Epithelial cell of prostate (primary cell): ENCODE data around the gene ZNF605.
"Not testable (repeated sequence)": the region's sequence is repeated elsewhere in the genome, so short reads cannot be mapped to it uniquely, and the experiment has no call there.

ENCODE experiments used
- DNase-seq: peaks from one replicate; pipeline ENCODE4 v3.0.0-alpha.2; 2011; ENCODE audit warnings: low read depth, low spot score
- H3K27ac ChIP-seq: fragments of 450-650 bp; 2 replicates; pipeline ENCODE4 v1.5.1; 2017; ENCODE audit warnings: mild to moderate bottlenecking

ZNF605 gene

DNA sequence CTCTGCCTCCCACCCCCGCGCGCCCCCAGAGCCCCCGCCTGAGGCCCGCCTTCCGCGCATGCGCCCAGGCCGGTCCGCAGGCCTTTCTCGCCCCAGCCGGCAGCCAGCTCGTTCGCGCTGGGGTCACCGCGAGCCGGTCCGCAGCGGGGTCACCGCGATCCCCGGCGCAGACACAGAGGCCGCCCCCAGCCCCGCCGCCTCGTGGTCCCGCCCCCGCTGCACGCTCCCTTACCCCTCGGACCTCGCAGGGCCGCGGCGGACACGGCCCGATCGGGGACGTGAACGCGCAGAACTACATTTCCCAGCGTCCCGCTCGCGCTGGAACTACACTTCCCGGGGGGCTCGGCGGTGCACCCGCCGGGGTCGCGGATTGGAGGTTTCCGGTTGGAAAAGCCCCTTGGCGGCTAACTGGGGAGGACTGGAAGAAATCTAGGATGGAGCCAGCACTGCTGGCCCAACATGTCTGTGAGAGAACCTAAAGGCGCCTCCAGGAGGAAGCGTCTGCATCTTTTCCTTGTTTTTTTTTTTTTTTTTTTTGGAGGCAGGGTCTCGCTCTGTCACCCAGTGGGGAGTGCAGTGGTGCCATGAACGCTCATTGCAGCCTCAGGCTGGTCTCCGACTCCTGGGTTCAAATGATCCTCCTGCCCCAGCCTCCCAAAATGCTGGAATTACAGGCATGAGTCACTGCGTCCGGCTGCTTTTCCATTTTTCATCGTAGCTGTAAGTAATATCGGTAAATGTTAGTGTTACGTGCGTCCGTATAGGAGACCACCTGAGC is at the start of gene ZNF605:
TSS of gene ZNF605 (minus strand) at position 296 of the 778 bp plus-strand sequence. CDS start 10,671 bp downstream, outside the sequence.
- no peak for DNase-seq
- peak within 1 kb of the TSS; percentile 81 for H3K27ac ChIP-seq

DNA sequence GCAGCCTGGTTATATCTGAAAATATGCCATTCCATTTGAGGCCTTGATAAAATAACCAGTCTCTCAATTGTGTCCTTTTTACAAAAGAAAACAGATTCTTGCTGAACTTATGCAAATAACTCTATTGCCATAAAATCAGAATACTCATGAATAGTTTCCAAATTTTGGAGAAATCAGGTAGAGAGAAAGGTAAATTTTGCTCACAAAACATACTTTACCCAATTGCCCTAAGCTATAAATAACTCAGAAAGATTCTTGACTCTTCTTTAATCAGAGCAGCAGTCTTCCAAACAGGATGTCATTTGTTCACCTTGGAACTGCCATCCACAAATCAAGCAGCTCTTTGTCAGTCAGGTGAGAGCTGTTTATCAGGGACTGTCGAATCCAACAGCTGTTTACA is 42.6 kb upstream of the ZNF605 start:
- no peak overlapping the region for H3K27ac ChIP-seq
- DNase-seq = no peak

DNA sequence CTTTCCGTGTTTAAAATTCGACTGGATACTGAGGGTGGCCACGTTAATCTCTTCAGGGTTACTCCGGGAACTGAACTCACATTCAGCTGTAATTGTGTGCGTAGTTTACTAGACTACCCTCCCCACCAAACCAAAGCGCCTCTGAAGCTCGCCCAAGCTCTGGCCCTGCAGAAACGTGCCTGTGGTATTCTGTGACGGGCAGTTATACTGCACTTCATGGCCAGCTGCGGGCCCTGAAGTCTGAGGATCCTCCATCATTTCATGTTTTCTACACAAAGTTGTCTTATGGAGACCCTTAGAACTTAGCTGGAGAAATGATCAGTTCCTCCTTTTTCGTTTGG is 30.7 kb upstream of the ZNF605 start:
- DNase-seq = no peak
- H3K27ac ChIP-seq = peak overlapping the region; percentile 72

DNA sequence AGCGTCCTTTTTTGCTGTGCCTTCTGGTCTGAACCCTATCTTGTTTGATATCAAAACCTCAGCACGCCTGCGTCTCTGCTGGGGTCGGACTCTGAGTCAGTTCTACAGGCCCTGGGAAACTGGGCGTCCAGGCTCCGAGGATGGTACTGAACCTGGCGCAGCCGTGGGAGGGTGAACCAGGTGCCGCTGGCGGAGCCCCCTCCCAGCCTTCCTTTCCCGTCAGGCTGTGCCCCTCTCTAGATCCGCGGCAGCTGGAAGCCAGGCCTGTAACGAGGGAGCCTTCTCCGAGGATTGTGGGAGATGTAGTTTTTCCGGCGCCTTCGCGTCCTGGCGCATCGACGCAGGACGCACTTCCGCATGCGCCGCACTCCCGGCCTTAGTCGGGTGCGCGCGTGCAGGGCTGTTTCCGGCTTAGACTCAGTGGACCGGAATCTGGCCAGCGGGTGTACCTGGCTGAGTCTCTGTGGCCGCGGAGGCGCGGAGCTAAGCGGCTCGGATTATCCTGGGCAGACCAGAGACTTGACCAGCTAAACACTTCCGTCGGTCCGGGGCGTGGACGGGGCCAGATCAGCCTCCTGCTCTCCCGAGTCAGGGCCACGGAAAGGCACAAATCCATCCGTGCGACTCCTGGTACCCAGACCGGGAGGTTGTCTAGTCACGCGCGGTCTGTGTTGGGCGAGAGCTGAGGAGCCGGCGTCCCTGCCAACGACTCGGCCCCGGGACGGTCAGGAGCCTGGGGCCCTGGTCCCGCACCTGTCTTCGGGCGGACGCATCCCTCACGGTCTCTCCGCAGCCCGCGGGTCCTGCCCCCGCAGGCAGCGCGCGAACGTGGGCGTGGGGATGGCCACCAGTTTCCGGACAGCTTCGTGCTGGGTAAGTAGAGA is 30.1 kb upstream of the ZNF605 start, which contains the start of gene ZNF26:
TSS of gene ZNF26 (plus strand) at position 367 of the 884 bp plus-strand sequence. CDS start at position 841, 474 bp downstream.
- DNase-seq = peak; percentile 71
- H3K27ac ChIP-seq = peak within 1 kb of the TSS; percentile 72

DNA sequence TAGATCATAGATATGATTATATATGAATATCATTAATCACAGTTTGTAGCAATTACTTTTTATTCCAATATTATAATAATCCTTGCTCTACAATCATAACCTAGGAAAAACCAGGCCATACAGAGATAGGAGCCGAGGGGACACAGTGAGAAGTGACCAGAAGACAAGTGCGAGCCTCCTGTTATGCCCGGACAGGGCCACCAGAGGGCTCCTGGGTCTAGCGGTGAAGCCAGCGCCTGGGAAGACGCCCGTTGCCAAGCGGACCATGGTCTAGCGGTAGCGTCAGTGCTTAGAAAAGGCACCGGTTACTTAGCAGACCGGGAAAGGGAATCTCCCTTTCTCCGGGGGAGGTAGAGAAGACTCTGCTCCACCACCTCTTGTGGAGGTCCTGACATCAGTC is 20.8 kb upstream of the ZNF605 start:
- H3K27ac ChIP-seq, DNase-seq: not testable (repeated sequence)

DNA sequence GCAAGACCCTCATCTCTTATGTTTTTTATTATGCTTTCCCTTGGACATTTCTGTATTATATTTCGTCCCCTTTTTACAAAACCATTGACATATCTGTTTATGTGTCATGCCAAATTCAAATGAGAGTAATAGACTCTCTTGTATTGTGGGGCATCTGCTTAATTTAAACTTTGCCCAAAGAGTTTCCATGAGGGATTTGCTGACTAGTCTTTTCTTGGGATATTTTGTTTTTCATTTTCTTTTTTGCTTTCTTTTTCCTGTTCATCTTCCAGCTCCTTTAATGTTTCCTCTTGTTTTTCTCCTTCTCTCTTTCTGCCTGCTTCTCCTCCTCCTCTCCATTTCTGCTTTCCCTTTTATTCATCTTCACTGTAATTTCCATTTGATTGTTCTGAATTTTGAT is 16.3 kb upstream of the ZNF605 start:
- no peak for DNase-seq
- H3K27ac ChIP-seq = no peak overlapping the region

DNA sequence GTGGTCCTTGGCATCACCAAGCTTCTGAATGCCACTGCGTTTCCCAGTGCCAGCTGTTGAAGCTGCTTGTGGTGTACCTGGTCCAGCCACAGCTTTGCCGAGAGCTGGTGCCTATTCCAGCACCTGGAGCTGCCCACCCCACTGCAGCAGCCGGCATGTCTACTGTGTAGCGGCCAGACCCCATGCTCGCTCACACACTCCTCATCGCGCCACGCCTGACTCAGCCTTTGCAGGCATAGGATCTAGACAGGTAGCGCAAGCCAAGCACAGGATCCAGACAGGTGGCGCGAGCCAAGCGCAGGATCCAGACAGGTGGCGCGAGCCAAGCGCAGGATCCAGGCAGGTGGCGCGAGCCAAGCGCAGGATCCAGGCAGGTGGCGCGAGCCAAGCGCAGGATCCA is 11.6 kb upstream of the ZNF605 start:
- no peak for DNase-seq
- no peak overlapping the region for H3K27ac ChIP-seq

DNA sequence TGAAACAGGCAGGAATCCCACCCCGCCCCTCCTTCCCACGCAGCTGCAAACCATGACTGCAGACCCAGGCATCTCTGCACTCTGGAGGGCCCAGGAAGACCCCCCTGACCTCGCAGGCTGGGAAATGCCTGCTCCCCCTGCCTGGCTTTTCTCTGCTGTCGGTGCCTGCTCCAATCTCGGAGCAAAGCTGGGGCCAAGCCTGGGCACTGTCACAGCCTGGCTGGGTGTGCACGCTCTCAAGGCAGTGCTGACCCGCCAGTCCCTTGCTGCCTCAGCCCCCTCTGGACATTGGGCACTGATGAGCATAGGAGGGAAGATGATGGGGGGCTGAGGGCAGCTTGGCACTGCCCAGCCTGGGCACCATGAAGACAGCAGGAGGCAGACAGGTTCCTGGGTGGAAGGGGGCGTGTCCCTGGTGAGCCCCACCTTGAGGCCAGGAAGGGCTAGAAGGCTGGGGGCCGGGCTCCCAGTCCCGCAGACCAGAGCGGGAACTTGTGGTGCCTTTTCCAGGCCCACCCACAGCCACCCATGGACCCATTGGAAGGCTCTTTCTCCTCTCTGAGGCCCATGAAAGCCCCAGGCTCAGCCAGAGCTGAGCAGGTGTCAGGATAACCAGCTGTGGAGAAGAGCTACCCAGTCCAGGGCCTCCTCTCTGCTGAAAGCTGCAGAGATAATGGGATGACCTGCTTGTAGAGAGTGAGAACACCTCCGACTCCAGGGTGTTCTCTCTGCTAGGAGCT is 10.7 kb upstream of the ZNF605 start:
- no peak for DNase-seq
- H3K27ac ChIP-seq = no peak overlapping the region

DNA sequence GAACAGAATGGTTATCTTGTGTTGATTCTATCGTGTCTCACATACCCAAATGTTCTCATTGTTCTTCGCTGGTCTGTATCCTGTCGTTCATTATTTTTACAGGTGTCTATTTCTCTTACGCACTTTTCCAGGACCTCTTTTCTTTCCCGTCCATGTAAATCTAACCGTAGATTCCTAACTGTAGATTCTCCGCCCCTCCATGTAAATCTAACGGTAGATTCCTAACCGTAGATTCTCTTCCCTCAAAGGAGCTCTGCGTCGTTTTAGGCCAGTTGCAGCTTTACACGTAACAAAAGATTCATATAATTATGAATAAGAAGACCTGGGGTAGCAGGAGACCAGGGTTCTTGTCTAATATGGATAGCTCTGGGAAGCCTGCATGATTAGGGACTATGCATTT is 9.7 kb upstream of the ZNF605 start:
- no peak for DNase-seq

DNA sequence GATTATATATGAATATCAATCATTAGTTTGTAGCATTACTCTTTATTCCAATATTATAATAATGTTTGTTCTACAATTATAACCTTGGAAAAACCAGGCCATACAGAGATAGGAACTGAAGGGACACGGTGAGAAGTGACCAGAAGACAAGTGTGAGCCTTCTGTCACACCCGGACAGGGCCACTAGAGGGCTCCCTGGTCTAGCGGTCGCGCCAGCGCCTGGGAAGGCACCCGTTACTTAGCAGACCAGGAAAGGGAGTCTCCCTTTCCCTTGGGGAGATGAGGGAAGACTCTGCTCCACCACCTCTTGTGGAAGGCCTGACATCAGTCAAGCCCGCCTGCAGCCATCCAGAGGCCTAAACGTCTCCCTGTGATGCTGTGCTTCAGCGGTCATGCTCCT is 7.8 kb upstream of the ZNF605 start:
- not testable (repeated sequence) for DNase-seq, H3K27ac ChIP-seq

More for the DNA sequence above, 9.7 kb upstream of the ZNF605 start:
- no peak overlapping the region for H3K27ac ChIP-seq

DNA sequence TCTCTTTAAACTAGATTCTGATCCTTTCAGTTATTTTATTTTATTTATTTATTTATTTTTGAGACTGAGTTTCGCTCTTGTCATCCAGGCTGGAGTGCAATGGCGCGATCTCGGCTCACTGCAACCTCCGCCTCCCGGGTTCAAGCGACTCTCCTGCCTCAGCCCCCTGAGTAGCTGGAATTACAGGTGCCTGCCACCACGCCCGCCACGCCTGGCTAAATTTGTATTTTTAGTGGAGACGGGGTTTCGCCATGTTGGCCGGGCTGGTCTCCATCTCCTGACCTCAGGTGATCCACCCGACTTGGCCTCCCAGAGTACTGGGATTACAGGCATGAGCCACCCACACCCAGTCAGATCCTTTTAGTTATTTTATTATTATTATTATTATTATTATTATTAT is 5.7 kb upstream of the ZNF605 start:
- H3K27ac ChIP-seq, DNase-seq: not testable (repeated sequence)

DNA sequence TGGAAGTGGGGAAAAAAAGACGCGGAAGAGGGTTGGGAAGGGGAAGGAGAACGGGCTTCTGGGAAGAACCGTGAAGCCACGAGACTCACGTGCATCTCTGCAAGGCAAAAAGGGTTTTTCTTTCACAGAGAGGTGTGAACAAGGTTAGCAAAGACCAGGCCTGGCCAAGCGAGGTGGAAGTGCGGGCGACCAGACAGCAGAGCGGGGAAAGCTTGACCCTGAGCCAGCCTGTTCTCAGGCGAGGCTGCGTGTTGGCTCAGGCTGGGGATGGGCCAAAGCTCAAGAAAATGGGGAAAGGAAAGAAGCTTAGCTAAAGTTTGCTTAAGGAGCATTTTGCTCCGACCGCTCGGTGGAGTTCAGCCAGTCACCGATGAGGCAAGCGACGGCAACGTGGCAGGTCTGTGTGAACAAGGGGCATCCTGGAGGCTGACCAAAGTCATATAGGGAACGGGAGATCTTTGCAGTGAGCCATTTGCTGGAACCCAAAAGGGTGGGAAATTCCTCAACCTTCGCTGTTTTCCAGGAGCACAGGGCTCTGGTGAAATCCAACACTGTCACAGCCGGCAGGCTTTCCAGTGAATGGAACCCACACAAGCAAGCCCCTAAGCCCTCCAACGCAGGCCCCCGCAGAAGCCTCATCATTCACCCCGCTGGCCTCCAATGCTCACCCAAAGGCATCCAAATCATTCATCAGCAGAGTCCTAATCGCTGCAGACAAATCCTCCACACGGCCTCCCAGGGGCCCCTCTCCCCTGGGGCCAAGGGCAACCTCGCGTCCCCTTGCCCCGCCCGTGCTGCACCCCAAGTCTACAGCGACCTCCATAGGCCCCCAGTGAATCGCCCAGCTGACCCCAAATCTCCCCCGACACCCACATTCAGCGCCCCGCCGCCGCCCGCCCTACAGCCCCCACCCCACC is 754 bp downstream of the ZNF605 start:
- DNase-seq = no peak
- peak overlapping the region; percentile 81 for H3K27ac ChIP-seq

DNA sequence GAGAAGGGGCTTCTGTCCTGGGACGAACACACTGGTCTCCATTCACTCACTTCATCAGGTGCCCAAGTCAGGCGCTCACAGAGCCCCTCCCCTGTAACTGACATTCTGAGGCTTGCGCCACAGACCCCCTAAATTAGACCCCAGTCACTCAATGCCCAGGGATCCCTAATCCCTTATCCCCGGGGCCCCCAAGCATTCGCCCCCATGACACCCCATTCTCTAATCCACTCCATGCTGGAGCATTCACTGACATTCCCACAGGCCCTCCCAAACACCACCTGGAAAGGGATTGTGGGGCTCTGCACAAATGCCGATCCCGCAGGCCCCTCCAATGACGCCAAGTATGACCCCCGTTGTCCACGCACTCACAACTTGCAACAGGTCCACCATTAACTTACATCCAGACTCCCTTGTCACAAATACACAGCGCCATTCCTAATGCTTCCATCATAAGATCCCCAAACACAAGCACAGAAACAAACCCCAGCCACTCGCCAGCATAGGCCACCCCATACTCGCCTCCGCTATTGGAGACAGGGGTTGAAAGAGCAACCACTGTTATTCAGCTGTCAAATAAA is 1.5 kb downstream of the ZNF605 start:
- peak overlapping the region; percentile 81 for H3K27ac ChIP-seq
- no peak for DNase-seq

DNA sequence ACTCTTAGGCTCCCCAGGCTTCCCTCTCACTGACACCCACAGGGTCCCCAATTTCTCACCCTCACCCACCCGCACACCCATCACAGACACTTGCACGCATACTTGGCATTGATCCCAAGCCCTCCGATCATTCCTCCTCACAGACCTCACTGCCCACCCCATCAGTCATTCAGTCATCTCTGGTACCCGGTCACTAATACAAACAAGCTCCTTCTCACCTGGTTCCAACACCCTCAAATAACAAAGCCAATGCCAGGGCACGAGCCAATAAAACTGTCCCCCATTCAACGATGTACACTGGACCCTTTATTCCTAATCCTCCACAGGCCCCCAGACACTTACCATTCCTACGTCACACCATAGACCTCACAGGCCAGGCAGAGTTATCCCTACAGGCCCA is 2.3 kb downstream of the ZNF605 start:
- H3K27ac ChIP-seq = no peak overlapping the region
- no peak for DNase-seq

DNA sequence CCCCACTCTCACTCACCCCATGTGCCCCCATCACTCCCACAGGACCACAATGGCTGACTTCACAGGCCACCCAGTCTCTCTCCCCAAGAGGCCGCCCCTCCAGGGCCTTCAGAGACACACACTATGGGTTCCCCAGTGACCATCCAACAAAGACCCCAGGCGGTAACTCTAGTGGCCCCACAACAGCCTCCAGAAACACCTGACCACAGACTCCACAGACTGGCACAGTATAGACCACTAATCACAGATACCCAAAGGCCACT is 3.0 kb downstream of the ZNF605 start:
- H3K27ac ChIP-seq = no peak overlapping the region
- DNase-seq = no peak

DNA sequence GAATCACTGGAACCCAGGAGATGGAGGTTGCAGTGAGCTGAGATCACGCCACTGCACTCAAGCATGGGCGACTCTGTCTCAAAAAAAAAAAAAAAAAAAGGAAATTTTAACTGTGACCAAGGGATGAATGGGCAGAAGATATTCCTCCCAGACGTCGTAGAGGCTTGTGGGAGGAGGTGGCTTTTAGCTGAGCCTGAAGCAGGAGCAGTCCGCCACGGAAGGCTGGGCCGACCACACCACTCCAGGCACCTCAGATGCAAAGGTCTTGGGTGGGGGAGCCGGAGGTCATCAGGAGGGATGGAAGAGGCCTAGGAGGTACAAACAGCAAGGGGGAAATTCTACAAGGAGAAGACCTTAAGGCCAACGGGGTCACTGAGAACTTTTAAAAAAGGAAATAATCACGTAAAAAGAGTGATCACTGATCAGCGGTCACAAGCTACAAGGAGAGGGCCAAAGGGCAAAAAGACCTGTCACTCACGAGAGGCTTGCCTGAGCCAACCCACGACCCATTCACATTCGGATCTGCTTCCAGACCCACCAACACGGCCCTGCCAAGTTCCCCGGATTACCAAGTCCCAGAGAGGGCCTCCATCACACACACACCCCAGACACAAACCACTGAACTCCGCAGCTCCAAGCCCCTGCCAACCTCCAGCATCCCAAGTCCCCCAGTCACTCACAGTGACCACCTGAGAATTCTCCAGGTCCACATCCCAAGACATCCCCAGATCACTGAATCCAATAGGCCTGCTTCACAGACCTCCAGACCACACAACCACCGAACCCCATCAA is 3.5 kb downstream of the ZNF605 start:
- DNase-seq = no peak
- H3K27ac ChIP-seq = no peak overlapping the region

DNA sequence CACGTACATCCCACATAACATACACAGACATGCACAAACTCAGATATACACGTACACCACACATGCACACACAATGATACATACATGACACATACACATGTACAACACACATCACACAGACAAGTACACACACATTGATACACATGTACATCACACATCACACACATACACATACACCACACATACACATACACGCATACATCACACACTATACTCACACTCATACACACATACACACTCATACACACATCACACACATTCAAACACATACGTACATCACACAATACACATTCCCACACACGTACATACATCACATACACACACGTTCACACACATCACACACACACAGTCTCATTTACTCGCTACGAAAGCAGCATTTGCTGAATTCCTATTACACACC is 4.5 kb downstream of the ZNF605 start:
- no peak for DNase-seq
- no peak overlapping the region for H3K27ac ChIP-seq

DNA sequence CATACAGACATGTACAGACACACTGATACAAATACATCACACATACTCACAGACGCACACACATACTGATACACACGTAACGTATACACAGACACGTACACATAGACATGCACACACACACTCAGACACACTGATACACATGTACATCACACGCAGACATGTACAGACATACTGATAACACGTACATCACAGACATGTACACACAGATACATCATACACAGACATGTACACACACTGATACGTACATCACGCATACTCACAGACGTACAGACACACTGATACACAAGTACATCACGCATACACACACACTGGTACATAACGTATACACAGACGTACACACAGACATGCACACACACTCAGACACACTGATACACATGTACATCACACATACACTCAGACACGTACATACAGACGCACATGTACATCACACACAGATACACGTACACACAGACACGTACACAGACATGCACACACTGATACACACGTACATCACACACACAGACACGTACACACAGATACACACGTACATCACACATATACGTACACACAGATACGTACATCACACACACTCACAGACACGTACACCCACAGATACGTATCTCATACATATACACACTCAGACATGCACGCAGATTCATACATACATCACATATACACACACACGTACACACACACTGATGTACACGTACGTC is 5.1 kb downstream of the ZNF605 start:
- no peak for DNase-seq

More for the DNA sequence above, 5.1 kb downstream of the ZNF605 start:
- H3K27ac ChIP-seq = no peak overlapping the region
